ENCODE measurements around the gene TIMD4. TPM values are rescaled to one million over a fixed set of nuclear protein-coding genes. Genes with fewer than 3 reads are reported as not detected.

The TIMD4 gene
- total and polyA plus RNA-seq, 9 of the 15 experiments (the other 6 are each of a cell fraction or from before 2014, with no cell fraction given) = not detected

GRCh38 chr5:156974328-156974727 lies 11.3 kb upstream of the TIMD4 start:
- 0% methylated on average over 6 of the region's 6 CpGs for WGBS (ENCODE audit: insufficient coverage, low coverage, missing lambda C conversion rate)
- in situ Hi-C loops (cut with MboI) = no loop called here
- POLR2A ChIA-PET = interaction anchor here (0.5 kb wide), 1 partner anchor 28 kb away, joined by 4 read pairs; no protein-coding TSS in a partner anchor
- Histone ChIP-seq H4K20me1 (replicated peaks; ENCODE audit: control insufficient read depth, insufficient read depth, low read length) (no peaks in the 10 kb centered on the region), H3K9me1 (ENCODE audit: control insufficient read depth, insufficient read depth, low read length) (no peaks in the 10 kb centered on the region), H3K9me3 (replicated peaks; ENCODE audit: control insufficient read depth, insufficient read depth, low read depth, low read length) (no peaks in the 10 kb centered on the region), H2AFZ (ENCODE audit: low read depth, low read length) (no peak overlapping the region), H3K27me3 (ENCODE audit: control insufficient read depth in 2 of 2, insufficient read depth in 2 of 2, low read length in 2 of 2) (no peaks in the 10 kb centered on the region), H3K4me2 (ENCODE audit: insufficient read depth, low read length) (no peak overlapping the region), H3K9ac (ENCODE audit: insufficient read depth in 1 of 2, low read depth in 2 of 2, low read length in 2 of 2) (no peak overlapping the region), H3K4me1 (replicated peaks in 1 of 2; ENCODE audit: control insufficient read depth in 2 of 2, insufficient read depth in 2 of 2, low read length in 2 of 2) (no peaks in the 10 kb centered on the region), H3K27ac (ENCODE audit: extremely low read depth, low read depth, low read length) (no peak overlapping the region), H3K79me2 (ENCODE audit: control insufficient read depth, insufficient read depth, low read length) (no peaks in the 10 kb centered on the region), H3K36me3 (ENCODE audit: control insufficient read depth, insufficient read depth, low read length) (no peaks in the 10 kb centered on the region), H3K4me3 (no peak overlapping the region)
- CTCF ChIA-PET (ENCODE audit: low intra/inter-chr PET ratio) = no interaction called here
- intact Hi-C loops (cut with micrococcal nuclease) = no loop called here
- DNase-seq (ENCODE audit: extremely low read depth in 1 of 4, low spot score in 3 of 4) (no peak), FAIRE-seq (no peak), ATAC-seq (no peak)
- no TSS peak for BruUV-seq (replicated peaks)
- TF ChIP-seq SLC30A9 (CRISPR knock-in tag; IDR thresholded peaks at IDR 0.05) (no peak), DEAF1 (CRISPR knock-in tag; IDR thresholded peaks at IDR 0.05) (no peak), ATF1 (CRISPR knock-in tag; IDR thresholded peaks at IDR 0.05) (no peak), ATF1 (tag; IDR thresholded peaks at IDR 0.05) (no peak), SMAD2 (IDR thresholded peaks at IDR 0.05; ENCODE audit: low read depth, low read length) (no peak), RBM34 (IDR thresholded peaks at IDR 0.05; ENCODE audit: borderline replicate concordance, insufficient read depth, low read length) (no peak), TFAP4 (CRISPR knock-in tag; IDR thresholded peaks at IDR 0.05; ENCODE audit: borderline replicate concordance) (no peak), ZNF586 (CRISPR knock-in tag; conservative IDR thresholded peaks at IDR 0.05) (no peak), ZNF311 (CRISPR knock-in tag; IDR thresholded peaks at IDR 0.05) (no peak), ZNF583 (CRISPR knock-in tag; IDR thresholded peaks at IDR 0.05) (no peak), FOXA3 (CRISPR knock-in tag; conservative IDR thresholded peaks at IDR 0.05 in 1 of 2, IDR thresholded peaks at IDR 0.05 in 1 of 2) (no peak), TARDBP (IDR thresholded peaks at IDR 0.05) (no peak), ARID1B (IDR thresholded peaks at IDR 0.05) (no peak), ZNF24 (IDR thresholded peaks at IDR 0.05) (no peak), TSC22D4 (tag; IDR thresholded peaks at IDR 0.05) (no peak), ZBTB5 (IDR thresholded peaks at IDR 0.05) (no peak), KDM5B (IDR thresholded peaks at IDR 0.05; ENCODE audit: insufficient replicate concordance, low read depth, low read length) (no peak), ESRRA (IDR thresholded peaks at IDR 0.05; ENCODE audit: borderline replicate concordance, low read depth) (no peak)
- TF ChIP-seq, protein P1, sequence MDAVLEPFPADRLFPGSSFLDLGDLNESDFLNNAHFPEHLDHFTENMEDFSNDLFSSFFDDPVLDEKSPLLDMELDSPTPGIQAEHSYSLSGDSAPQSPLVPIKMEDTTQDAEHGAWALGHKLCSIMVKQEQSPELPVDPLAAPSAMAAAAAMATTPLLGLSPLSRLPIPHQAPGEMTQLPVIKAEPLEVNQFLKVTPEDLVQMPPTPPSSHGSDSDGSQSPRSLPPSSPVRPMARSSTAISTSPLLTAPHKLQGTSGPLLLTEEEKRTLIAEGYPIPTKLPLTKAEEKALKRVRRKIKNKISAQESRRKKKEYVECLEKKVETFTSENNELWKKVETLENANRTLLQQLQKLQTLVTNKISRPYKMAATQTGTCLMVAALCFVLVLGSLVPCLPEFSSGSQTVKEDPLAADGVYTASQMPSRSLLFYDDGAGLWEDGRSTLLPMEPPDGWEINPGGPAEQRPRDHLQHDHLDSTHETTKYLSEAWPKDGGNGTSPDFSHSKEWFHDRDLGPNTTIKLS (IDR thresholded peaks at IDR 0.05; ENCODE audit: borderline replicate concordance, low read depth) = no peak
